ENCODE results near the gene ETFA. TPM values are rescaled to one million over a fixed set of nuclear protein-coding genes. Genes with fewer than 3 reads are reported as not detected.

The ETFA gene
- 84.8 and 99.4 TPM in 2 replicates for total RNA-seq (2014; rRNA removed; shearing (Covaris generic))
- total RNA-seq (2022) = 126 and 146 TPM in 2 replicates
- percentile 83 among the genes with signal in this experiment for Bru-seq, nascent RNA
- percentile 81 among the genes with signal in this experiment for BruChase-seq, experiment 1, labeled RNA remaining after a 6-hour chase
- percentile 71 among the genes with signal in this experiment for BruChase-seq, experiment 2, labeled RNA remaining after a 2-hour chase
- long read RNA-seq, transcript ETFA-203 (12 exons, 2,287 nt) = major isoform, 158 of 201 reads
- long read RNA-seq, transcript ETFA-202 (11 exons, 1,346 nt) = minor isoform, 19 of 201 reads
- long read RNA-seq, partial matches to known transcripts = 4 of 201 reads
- long read RNA-seq, other reads (novel, unspliced or antisense) = 16 of 201 reads

DNA sequence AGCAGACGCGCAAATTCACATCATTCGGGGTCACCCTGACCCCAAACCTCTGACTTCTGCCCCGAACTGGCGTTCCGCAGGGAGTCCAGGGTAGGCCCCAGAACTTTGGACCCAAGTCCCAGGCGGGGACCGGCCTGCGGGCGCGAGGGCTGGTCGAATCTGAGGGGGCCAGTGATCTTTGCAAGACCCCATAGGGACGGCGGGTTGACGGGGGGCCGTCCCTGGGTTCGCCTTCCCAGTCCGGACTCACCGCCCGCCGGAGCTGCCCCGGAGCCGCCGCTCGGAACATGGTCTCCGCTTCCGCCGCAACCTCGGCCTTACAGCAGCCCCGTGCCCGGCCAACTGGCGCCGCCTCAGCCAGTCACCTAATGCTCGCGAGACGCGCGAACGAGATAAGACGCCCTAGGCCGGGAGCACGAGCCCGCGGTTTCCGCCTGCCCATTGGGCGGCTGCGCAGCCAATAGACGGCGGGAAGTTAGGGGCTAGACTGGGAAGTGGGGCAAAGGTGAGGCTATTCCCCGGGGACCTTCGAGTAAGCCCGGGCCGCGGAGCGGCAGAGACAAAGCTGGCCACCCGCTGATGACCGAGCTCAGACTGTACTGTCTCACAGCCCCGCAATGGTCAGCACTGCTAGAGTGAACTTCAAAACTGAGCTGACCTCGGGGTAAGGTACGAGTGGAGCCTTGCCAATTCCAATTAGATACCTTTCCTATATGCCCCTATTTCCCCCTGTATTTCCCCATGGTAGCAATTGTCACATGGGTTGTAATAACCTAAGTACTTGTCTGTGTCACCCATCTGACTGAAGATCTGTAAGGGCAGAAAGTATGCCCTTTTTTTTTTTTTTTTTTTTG, at the start of gene ETFA:
Gene ETFA (minus strand): TSS at position 370 of the 854 bp plus-strand sequence. CDS start 81 bp downstream, at position 289.
- Histone ChIP-seq H2AFZ (ENCODE audit: low read length) (peak within 1 kb of the TSS; percentile 95), H3K36me3 (ENCODE audit: insufficient read depth, low read length) (peaks cover 19% of the 10 kb centered on the region), H3K4me2 (ENCODE audit: low read length) (peak within 1 kb of the TSS; percentile 79), H3K79me2 (ENCODE audit: insufficient read depth, low read depth, low read length) (peaks cover 47% of the 10 kb centered on the region), H3K9me2 (ENCODE audit: insufficient read depth, low read length) (no peaks in the 10 kb centered on the region), H3K9me3 (ENCODE audit: low read length) (no peaks in the 10 kb centered on the region), H4K20me1 (ENCODE audit: insufficient read depth, low read length) (0 out of 2 replicates have a peak, but pooled peaks cover 4% of the 10 kb centered on the region), H3K4me1 (ENCODE audit: insufficient read depth, low read length, poor library complexity, severe bottlenecking) (peaks cover 13% of the 10 kb centered on the region), H3K4me3 (ENCODE audit: low read depth, low read length, poor library complexity, severe bottlenecking) (peak within 1 kb of the TSS; percentile 80), H3K27ac (ENCODE audit: low read depth, low read length, poor library complexity, severe bottlenecking) (peak within 1 kb of the TSS; percentile 27)
- POLR2A ChIA-PET = interaction anchor here (0.6 to 1.1 kb wide), 3 partner anchors 12 to 207 kb away, joined by 3 to 6 read pairs (median 3); partner anchors contain the start of gene ISL2
- intact Hi-C loops (cut with micrococcal nuclease; ENCODE audit: unreplicated experiment) = loop anchor here (1.0 kb wide), 1 partner anchor 25 kb away; the partner anchor contains the start of gene ISL2
- CTCF ChIA-PET (ENCODE audit: unreplicated experiment) = no interaction called here
- no TSS peak for BruUV-seq (replicated peaks)
- peak; percentile 99 for DNase-seq (ENCODE audit: low spot score)
- TF ChIP-seq, protein P1, sequence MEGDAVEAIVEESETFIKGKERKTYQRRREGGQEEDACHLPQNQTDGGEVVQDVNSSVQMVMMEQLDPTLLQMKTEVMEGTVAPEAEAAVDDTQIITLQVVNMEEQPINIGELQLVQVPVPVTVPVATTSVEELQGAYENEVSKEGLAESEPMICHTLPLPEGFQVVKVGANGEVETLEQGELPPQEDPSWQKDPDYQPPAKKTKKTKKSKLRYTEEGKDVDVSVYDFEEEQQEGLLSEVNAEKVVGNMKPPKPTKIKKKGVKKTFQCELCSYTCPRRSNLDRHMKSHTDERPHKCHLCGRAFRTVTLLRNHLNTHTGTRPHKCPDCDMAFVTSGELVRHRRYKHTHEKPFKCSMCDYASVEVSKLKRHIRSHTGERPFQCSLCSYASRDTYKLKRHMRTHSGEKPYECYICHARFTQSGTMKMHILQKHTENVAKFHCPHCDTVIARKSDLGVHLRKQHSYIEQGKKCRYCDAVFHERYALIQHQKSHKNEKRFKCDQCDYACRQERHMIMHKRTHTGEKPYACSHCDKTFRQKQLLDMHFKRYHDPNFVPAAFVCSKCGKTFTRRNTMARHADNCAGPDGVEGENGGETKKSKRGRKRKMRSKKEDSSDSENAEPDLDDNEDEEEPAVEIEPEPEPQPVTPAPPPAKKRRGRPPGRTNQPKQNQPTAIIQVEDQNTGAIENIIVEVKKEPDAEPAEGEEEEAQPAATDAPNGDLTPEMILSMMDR (conservative IDR thresholded peaks at IDR 0.05; ENCODE audit: low read length) = no peak
- no peak for TF ChIP-seq EZH2phosphoT487 (IDR thresholded peaks at IDR 0.05; ENCODE audit: borderline replicate concordance, low read depth, low read length)

DNA sequence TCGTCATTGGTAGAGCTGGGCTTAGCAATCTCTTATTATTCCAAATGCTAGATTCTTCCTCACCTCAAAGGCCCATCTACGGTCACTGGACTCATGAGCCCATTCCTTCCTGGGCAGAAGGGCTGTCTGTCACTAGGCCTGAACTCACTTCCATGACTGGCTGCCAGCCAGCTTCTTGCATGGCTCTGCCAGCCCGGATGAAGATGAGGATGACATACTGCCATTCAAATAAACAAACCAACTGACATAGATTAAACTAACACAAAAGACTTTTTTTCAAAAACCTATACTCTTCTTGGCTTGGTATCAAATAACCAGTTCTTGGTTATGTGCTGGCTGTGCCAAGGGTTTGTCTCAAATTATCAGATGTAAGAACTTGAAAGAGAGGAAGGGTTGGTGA, 49.1 kb upstream of the ETFA start:
- Histone ChIP-seq H4K20me1 (ENCODE audit: insufficient read depth, low read length) (no peaks in the 10 kb centered on the region), H2AFZ (ENCODE audit: low read length) (no peak overlapping the region), H3K9me2 (ENCODE audit: insufficient read depth, low read length) (no peaks in the 10 kb centered on the region), H3K4me1 (ENCODE audit: insufficient read depth, low read length, poor library complexity, severe bottlenecking) (no peaks in the 10 kb centered on the region), H3K9me3 (ENCODE audit: low read length) (no peaks in the 10 kb centered on the region), H3K4me2 (ENCODE audit: low read length) (no peak overlapping the region), H3K4me3 (ENCODE audit: low read depth, low read length, poor library complexity, severe bottlenecking) (no peak overlapping the region), H3K79me2 (ENCODE audit: insufficient read depth, low read depth, low read length) (no peaks in the 10 kb centered on the region), H3K36me3 (ENCODE audit: insufficient read depth, low read length) (no peaks in the 10 kb centered on the region), H3K27ac (ENCODE audit: low read depth, low read length, poor library complexity, severe bottlenecking) (no peak overlapping the region)
- DNase-seq (ENCODE audit: low spot score) = no peak
- BruUV-seq (replicated peaks) = no TSS peak
- ChIA-PET CTCF (ENCODE audit: unreplicated experiment) (no interaction called here), POLR2A (no interaction called here)
- TF ChIP-seq EZH2phosphoT487 (IDR thresholded peaks at IDR 0.05; ENCODE audit: borderline replicate concordance, low read depth, low read length) = no peak
- TF ChIP-seq, protein P1 (conservative IDR thresholded peaks at IDR 0.05; ENCODE audit: low read length) = no peak
- intact Hi-C loops (cut with micrococcal nuclease; ENCODE audit: unreplicated experiment) = no loop called here

Measured in OCI-LY7 (cell line).